CD14-positive monocyte (primary cell): ENCODE measurements around the gene PTPRN2. TPM values are rescaled to one million over a fixed set of nuclear protein-coding genes. Genes with fewer than 3 reads are reported as not detected.
"Not testable (repeated sequence)": the region's sequence is repeated elsewhere in the genome, so short reads cannot be mapped to it uniquely, and the experiment has no call there.

ENCODE experiments used
- DNase-seq, 3 donors: peaks; one replicate each; pipeline ENCODE4 v3.0.0-alpha.2; 2011 to 2022
- H2AFZ ChIP-seq: 2 replicates; pipeline ENCODE4 v1.6.0; 2012; ENCODE audit warnings: mild to moderate bottlenecking, low read depth, low read length, inconsistent platforms; ENCODE audit not compliant: insufficient read depth, poor library complexity, severe bottlenecking
- H3K27ac ChIP-seq, 2 donors: 1 replicate in 1 of 2; 2 replicates in 1 of 2; pipeline ENCODE4 v1.5.1; 2012 to 2013; ENCODE audit warnings: low read length in 2 of 2, control low read depth in 1 of 2, inconsistent platforms in 1 of 2, low read depth in 1 of 2, mild to moderate bottlenecking in 1 of 2
- H3K27me3 ChIP-seq, 2 donors: one replicate each; pipeline versions ENCODE4 v1.6.0 to v1.6.1; 2011 to 2013; ENCODE audit warnings: low read length in 2 of 2; ENCODE audit not compliant: control insufficient read depth in 2 of 2, insufficient read depth in 2 of 2
- H3K36me3 ChIP-seq, 2 donors: replicated peaks in 1 of 2; 1 replicate in 1 of 2; 2 replicates in 1 of 2; pipeline versions ENCODE4 v1.5.1 to v1.6.1; 2012 to 2013; ENCODE audit warnings: low read length in 2 of 2, control low read depth in 1 of 2, inconsistent platforms in 1 of 2, mild to moderate bottlenecking in 1 of 2; ENCODE audit not compliant: insufficient read depth in 2 of 2, control insufficient read depth in 1 of 2
- H3K4me1 ChIP-seq, 2 donors: 1 replicate in 1 of 2; 2 replicates in 1 of 2; pipeline versions ENCODE4 v1.5.1 to v1.6.1; 2012 to 2013; ENCODE audit warnings: low read length in 2 of 2, control low read depth in 1 of 2, inconsistent platforms in 1 of 2, mild to moderate bottlenecking in 1 of 2, moderate library complexity in 1 of 2; ENCODE audit not compliant: insufficient read depth in 2 of 2, control insufficient read depth in 1 of 2
- H3K4me2 ChIP-seq: replicated peaks from 2 replicates; pipeline ENCODE3; 2012; ENCODE audit warnings: low read length, moderate library complexity, mild to moderate bottlenecking; ENCODE audit not compliant: poor library complexity, severe bottlenecking; ENCODE audit errors: extremely low read depth
- H3K4me3 ChIP-seq, 3 experiments: fragments of 200-600 bp in 1 of 3; sonication (generic) in 1 of 3; replicated peaks in 1 of 3; 1 replicate in 2 of 3; 2 replicates in 1 of 3; pipeline ENCODE4 v1.5.1; 2011 to 2013; ENCODE audit warnings: low read length in 3 of 3, mild to moderate bottlenecking in 3 of 3, control low read depth in 2 of 3, low read depth in 2 of 3, inconsistent platforms in 1 of 3, moderate library complexity in 1 of 3
- H3K79me2 ChIP-seq: 2 replicates; pipeline ENCODE4 v1.6.0; 2012; ENCODE audit warnings: mild to moderate bottlenecking, control low read depth, inconsistent platforms, low read length, moderate library complexity; ENCODE audit not compliant: insufficient read depth
- H3K9ac ChIP-seq: 2 replicates; pipeline ENCODE4 v1.6.0; 2017; ENCODE audit warnings: low read length, mild to moderate bottlenecking; ENCODE audit not compliant: insufficient read depth, poor library complexity, severe bottlenecking
- H3K9me3 ChIP-seq, 2 donors: replicated peaks in 1 of 2; 1 replicate in 1 of 2; 2 replicates in 1 of 2; pipeline versions ENCODE4 v1.5.1 to v1.6.1; 2012 to 2013; ENCODE audit warnings: low read length in 2 of 2, control low read depth in 1 of 2; ENCODE audit not compliant: control insufficient read depth in 1 of 2, insufficient read depth in 1 of 2
- H4K20me1 ChIP-seq: 2 replicates; pipeline ENCODE4 v1.6.0; 2012; ENCODE audit warnings: mild to moderate bottlenecking, low read length, control low read depth, moderate library complexity; ENCODE audit not compliant: insufficient read depth
- H3K27ac Mint-ChIP-seq, 7 donors: one replicate each; pipeline ENCODE4 v1.8.0; 2020; ENCODE audit warnings: mild to moderate bottlenecking in 7 of 7, mixed read lengths in 7 of 7, moderate library complexity in 6 of 7, inconsistent platforms in 2 of 7
- H3K27me3 Mint-ChIP-seq, 3 donors: one replicate each; pipeline ENCODE4 v1.8.0; 2021 to 2022; ENCODE audit warnings: low read depth in 3 of 3, mild to moderate bottlenecking in 3 of 3, mixed read lengths in 3 of 3, moderate library complexity in 3 of 3, inconsistent platforms in 1 of 3
- H3K36me3 Mint-ChIP-seq, 2 donors: one replicate each; pipeline ENCODE4 v1.8.0; 2020; ENCODE audit warnings: mixed read lengths in 2 of 2, inconsistent platforms in 1 of 2, mild to moderate bottlenecking in 1 of 2
- H3K4me1 Mint-ChIP-seq: one replicate; pipeline ENCODE4 v1.8.0; 2020; ENCODE audit warnings: mild to moderate bottlenecking, mixed read lengths
- H3K4me3 Mint-ChIP-seq, 2 donors: one replicate each; pipeline ENCODE4 v1.8.0; 2020; ENCODE audit warnings: mild to moderate bottlenecking in 2 of 2, mixed read lengths in 2 of 2, moderate library complexity in 1 of 2
- H3K9me3 Mint-ChIP-seq, 7 donors: one replicate each; pipeline ENCODE4 v1.8.0; 2020 to 2022; ENCODE audit warnings: mixed read lengths in 7 of 7, mild to moderate bottlenecking in 6 of 7, moderate library complexity in 6 of 7, inconsistent platforms in 2 of 7
- WGBS: methylation state at CpG from one replicate; pipeline ENCODE4 v1.1.5; 2013; ENCODE audit warnings: missing lambda C conversion rate; ENCODE audit not compliant: insufficient coverage; 5-methylcytosine and 5-hydroxymethylcytosine counted together
- intact Hi-C, 2 donors: fragments of 100-400 bp; cut with micrococcal nuclease; formaldehyde crosslinking; loops; one replicate each; pipeline versions ENCODE4 v1.15.0 to v1.15.1; 2023
- polyA plus RNA-seq, 3 donors: library from polyadenylated mRNA; depleted of rRNA in 1 of 3; unstranded in 2 of 3; stranded (reverse) in 1 of 3; fragments of 300-500 nt in 2 of 3; fragments of >200 nt in 1 of 3; fragmentation: Illumina TruSeq in 2 of 3; gene quantifications; 1 replicate in 2 of 3; 2 replicates in 1 of 3; pipeline ENCODE4 v1.2.3, GENCODE V29; 2012 to 2021
- TF ChIP-seq, protein P1 (sequence below): fragments of 200-600 bp; IDR thresholded peaks from one replicate; pipeline ENCODE4 v1.8.0; 2022; ENCODE audit warnings: antibody characterized with exemption, mild to moderate bottlenecking

PTPRN2 gene
- polyA plus RNA-seq, 3 donors = 0.25 to 1.4 (median 0.97) TPM

DNA sequence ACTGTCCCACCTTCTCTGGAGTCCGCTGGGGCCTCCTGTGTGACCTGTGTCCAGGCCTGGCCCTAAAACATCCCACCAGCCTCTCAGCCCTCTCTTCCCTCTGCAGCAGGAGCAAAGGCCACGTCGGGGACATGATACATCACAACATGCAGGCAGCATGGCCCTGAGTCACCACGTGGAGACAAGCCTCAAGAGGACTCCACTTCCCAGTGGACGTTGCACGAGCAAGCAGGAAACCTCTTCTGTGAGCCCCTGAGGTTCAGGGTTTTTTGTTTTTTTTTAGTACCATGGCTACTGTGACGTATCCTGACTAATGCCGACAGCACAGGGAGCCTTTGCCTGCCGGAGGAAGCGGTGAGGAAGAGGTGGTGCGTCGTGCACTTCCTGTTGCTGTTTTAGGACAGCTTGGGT is 1084.9 kb downstream of the PTPRN2 start:
- intact Hi-C loops = no loop called here
- Histone ChIP-seq H3K27me3 (no peaks in the 10 kb centered on the region), H3K9ac (no peak overlapping the region), H3K4me1 (peaks cover 14% of the 10 kb centered on the region in 2 donors), H3K4me3 (peak overlapping the region in 1 of 3 experiments; percentile 32), H2AFZ (no peak overlapping the region), H4K20me1 (no peaks in the 10 kb centered on the region), H3K79me2 (no peaks in the 10 kb centered on the region), H3K4me2 (peak overlapping the region; percentile 51), H3K27ac (no peak overlapping the region), H3K36me3 (no peaks in the 10 kb centered on the region), H3K9me3 (peaks cover 17 to 19% of the 10 kb centered on the region in 2 donors)
- H3K4me1 Mint-ChIP-seq = peaks cover 17% of the 10 kb centered on the region
- no peaks in the 10 kb centered on the region for H3K36me3 Mint-ChIP-seq
- peak overlapping the region; percentile 26 to 55 for H3K4me3 Mint-ChIP-seq
- H3K9me3 Mint-ChIP-seq = peaks cover 5 to 32% (median 22%) of the 10 kb centered on the region in 7 donors
- peaks cover 16 to 24% (median 22%) of the 10 kb centered on the region in 3 donors for H3K27me3 Mint-ChIP-seq
- TF ChIP-seq, protein P1, sequence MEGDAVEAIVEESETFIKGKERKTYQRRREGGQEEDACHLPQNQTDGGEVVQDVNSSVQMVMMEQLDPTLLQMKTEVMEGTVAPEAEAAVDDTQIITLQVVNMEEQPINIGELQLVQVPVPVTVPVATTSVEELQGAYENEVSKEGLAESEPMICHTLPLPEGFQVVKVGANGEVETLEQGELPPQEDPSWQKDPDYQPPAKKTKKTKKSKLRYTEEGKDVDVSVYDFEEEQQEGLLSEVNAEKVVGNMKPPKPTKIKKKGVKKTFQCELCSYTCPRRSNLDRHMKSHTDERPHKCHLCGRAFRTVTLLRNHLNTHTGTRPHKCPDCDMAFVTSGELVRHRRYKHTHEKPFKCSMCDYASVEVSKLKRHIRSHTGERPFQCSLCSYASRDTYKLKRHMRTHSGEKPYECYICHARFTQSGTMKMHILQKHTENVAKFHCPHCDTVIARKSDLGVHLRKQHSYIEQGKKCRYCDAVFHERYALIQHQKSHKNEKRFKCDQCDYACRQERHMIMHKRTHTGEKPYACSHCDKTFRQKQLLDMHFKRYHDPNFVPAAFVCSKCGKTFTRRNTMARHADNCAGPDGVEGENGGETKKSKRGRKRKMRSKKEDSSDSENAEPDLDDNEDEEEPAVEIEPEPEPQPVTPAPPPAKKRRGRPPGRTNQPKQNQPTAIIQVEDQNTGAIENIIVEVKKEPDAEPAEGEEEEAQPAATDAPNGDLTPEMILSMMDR = no peak
- peak overlapping the region in 6 of 7 donors; percentile 26 to 92 (median 74) for H3K27ac Mint-ChIP-seq
- WGBS = 18% methylated on average over 11 of the region's 12 CpGs
- DNase-seq = peak; percentile 72 to 93 (median 80)

GRCh38 chr7:157501581-157501980 is 1086.0 kb downstream of the PTPRN2 start:
- H3K9me3 Mint-ChIP-seq = peaks cover 5 to 32% (median 22%) of the 10 kb centered on the region in 7 donors
- WGBS = 97% methylated on average over 18 of the region's 22 CpGs
- H3K36me3 Mint-ChIP-seq = no peaks in the 10 kb centered on the region
- H3K4me3 Mint-ChIP-seq = no peak overlapping the region
- Histone ChIP-seq H3K79me2 (no peaks in the 10 kb centered on the region), H3K9me3 (peaks cover 17 to 19% of the 10 kb centered on the region in 2 donors), H3K27me3 (no peaks in the 10 kb centered on the region), H3K36me3 (no peaks in the 10 kb centered on the region), H3K9ac (no peak overlapping the region), H3K4me2 (no peak overlapping the region), H4K20me1 (no peaks in the 10 kb centered on the region), H2AFZ (no peak overlapping the region), H3K27ac (no peak overlapping the region), H3K4me3 (no peak overlapping the region), H3K4me1 (peaks cover 11 to 14% of the 10 kb centered on the region in 2 donors)
- intact Hi-C loops = no loop called here
- H3K27me3 Mint-ChIP-seq = peaks cover 16 to 26% (median 19%) of the 10 kb centered on the region in 3 donors
- H3K4me1 Mint-ChIP-seq = peaks cover 15% of the 10 kb centered on the region
- no peak for DNase-seq
- TF ChIP-seq, protein P1 = no peak
- no peak overlapping the region for H3K27ac Mint-ChIP-seq

DNA sequence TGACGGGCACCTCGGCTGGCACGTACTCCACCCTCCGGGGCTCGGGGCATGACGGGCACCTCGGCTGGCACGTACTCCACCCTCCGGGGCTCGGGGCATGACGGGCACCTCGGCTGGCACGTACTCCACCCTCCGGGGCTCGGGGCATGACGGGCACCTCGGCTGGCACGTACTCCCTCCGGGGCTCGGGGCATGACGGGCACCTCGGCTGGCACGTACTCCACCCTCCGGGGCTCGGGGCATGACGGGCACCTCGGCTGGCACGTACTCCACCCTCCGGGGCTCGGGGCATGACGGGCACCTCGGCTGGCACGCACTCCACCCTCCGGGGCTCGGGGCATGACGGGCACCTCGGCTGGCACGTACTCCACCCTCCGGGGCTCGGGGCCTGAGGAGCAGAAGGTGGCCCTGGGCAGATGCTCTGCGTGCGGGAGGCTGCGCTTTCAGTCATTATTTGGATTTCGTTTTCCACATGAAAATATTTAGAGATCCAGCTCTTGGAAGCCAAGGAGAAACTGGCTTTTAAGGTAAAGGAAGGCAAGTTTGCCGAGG is 1086.6 kb downstream of the PTPRN2 start:
- H4K20me1 ChIP-seq, H3K27me3 ChIP-seq, H3K36me3 Mint-ChIP-seq, H3K9ac ChIP-seq, H3K27ac Mint-ChIP-seq, H3K36me3 ChIP-seq, H3K4me3 ChIP-seq, H3K4me3 Mint-ChIP-seq, H2AFZ ChIP-seq, H3K79me2 ChIP-seq, H3K27ac ChIP-seq, DNase-seq, H3K4me2 ChIP-seq, intact Hi-C loops: not testable (repeated sequence)
- H3K27me3 Mint-ChIP-seq = peaks cover 14 to 22% (median 19%) of the 10 kb centered on the region in 3 donors
- H3K9me3 ChIP-seq = peaks cover 12 to 14% of the 10 kb centered on the region in 2 donors
- H3K9me3 Mint-ChIP-seq = peaks cover 5 to 28% (median 17%) of the 10 kb centered on the region in 7 donors
- peaks cover 11 to 14% of the 10 kb centered on the region in 2 donors for H3K4me1 ChIP-seq
- peaks cover 15% of the 10 kb centered on the region for H3K4me1 Mint-ChIP-seq
- 98% methylated on average over 9 of the region's 45 CpGs for WGBS
